DMS53 (cell line): ENCODE measurements around the gene NPVF.

Experiments
- DNase-seq: peaks from one replicate; lab custom pipeline; 2025; lab: John Stamatoyannopoulos, UW

NPVF gene

GRCh38 chr7:25234336-25234735 is 6.0 kb upstream of the NPVF start:
- no peak for DNase-seq

- DNase-seq = no peak
Measured at GRCh38 chr7:25223206-25223605, 5.1 kb downstream of the NPVF start.

GRCh38 chr7:25222666-25223065 is 5.6 kb downstream of the NPVF start:
- DNase-seq = no peak

GRCh38 chr7:25221009-25221408 is 7.3 kb downstream of the NPVF start:
- no peak for DNase-seq

GRCh38 chr7:25218191-25218590 is 10.1 kb downstream of the NPVF start:
- DNase-seq = no peak

- DNase-seq = peak; percentile 83
Measured at GRCh38 chr7:25216837-25217236, 11.4 kb downstream of the NPVF start.

GRCh38 chr7:25215694-25216335 is 12.5 kb downstream of the NPVF start:
- peak; percentile 39 for DNase-seq

GRCh38 chr7:25208525-25209221 is 19.6 kb downstream of the NPVF start:
- DNase-seq = no peak

- DNase-seq = no peak
Measured at GRCh38 chr7:25207887-25208286, 20.4 kb downstream of the NPVF start.

GRCh38 chr7:25206765-25207164 is 21.5 kb downstream of the NPVF start:
- DNase-seq = no peak

- no peak for DNase-seq
Measured at GRCh38 chr7:25196132-25196896, 32.0 kb downstream of the NPVF start.

- DNase-seq = no peak
Measured at GRCh38 chr7:25194036-25194435, 34.2 kb downstream of the NPVF start.

GRCh38 chr7:25192043-25192442 is 36.2 kb downstream of the NPVF start:
- no peak for DNase-seq

- DNase-seq = no peak
Measured at GRCh38 chr7:25189197-25189596, 39.1 kb downstream of the NPVF start.

- DNase-seq = peak; percentile 37
Measured at GRCh38 chr7:25187932-25188331, 40.4 kb downstream of the NPVF start.

- DNase-seq = no peak
Measured at GRCh38 chr7:25186436-25186835, 41.9 kb downstream of the NPVF start.

GRCh38 chr7:25181532-25181931 is 46.8 kb downstream of the NPVF start:
- DNase-seq = no peak

GRCh38 chr7:25180946-25181345 is 47.3 kb downstream of the NPVF start:
- peak; percentile 41 for DNase-seq

- DNase-seq = no peak
Measured at GRCh38 chr7:25180592-25180923, 47.7 kb downstream of the NPVF start.

- peak; percentile 95 for DNase-seq
Measured at GRCh38 chr7:25179771-25180591, 48.3 kb downstream of the NPVF start.

GRCh38 chr7:25179325-25179724 is 49.0 kb downstream of the NPVF start:
- DNase-seq = no peak
